ENCODE data around the gene ZPLD1.

Gene ZPLD1

DNA sequence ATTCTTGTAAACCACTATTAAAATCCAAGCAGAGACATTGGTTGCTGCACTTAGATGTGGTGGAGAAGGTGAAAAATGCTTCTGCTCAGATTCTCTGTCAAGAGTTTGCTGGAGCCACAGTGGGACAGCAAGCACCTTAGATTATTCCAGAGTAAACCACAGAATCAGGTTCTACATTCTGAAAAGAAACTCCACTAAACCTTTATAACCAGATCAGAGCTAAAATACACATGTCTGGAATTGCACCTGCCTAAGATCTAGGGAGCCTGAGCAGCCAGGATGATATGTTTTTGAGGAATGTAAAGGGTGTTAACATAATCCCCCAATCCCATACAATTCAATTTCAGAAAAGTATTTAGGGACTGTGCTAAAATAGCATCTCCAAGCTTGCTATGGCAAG is at the start of gene ZPLD1:
Gene ZPLD1, plus strand, starts transcription at position 301 of the 400 bp plus-strand sequence. CDS start 3,473 bp downstream, outside the sequence.
- DNase-seq = no peak

- no peak for DNase-seq
Observed at GRCh38 chr3:102390171-102390864, 44.5 kb upstream of the ZPLD1 start.

- DNase-seq = no peak
Observed at GRCh38 chr3:102390916-102391315, 43.9 kb upstream of the ZPLD1 start.

DNA sequence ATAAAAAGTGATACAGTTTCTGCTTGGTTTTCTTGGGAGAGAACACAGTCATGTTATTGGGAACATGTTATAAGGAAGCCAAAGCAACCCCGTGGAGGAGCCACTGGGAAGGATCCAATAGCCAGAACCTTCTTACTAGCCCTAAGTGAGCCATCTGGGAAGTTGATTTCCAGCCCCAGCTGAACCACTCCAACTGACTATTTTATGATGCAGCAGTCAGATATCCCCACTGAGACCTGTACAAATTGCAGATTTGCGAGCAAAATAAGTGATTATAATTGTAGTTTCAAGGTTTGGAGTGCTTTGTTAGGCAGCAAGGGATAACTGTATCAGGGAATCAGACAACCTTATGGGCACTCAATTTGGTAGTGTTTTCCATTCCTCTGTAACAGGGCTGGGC is 43.3 kb upstream of the ZPLD1 start:
- no peak for DNase-seq

DNA sequence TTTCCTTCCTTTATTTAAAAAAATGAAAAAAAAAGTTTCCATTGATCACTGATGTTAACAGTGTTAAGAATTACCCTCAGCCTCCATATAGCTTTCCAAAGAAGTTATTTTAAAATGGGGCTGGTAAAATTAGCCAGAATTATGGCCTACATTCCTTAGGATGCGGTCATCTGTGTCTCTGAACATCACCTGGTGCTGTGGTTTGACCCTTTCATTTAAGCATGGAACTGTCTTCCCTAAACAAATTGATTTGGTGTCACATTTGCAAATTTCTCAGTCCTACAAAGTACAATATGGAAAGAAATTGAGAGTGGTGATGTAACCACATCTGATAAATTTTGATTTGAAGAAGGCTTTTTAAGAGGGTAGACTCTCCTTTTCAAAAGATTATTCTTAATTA is 40.3 kb upstream of the ZPLD1 start:
- no peak for DNase-seq

DNA sequence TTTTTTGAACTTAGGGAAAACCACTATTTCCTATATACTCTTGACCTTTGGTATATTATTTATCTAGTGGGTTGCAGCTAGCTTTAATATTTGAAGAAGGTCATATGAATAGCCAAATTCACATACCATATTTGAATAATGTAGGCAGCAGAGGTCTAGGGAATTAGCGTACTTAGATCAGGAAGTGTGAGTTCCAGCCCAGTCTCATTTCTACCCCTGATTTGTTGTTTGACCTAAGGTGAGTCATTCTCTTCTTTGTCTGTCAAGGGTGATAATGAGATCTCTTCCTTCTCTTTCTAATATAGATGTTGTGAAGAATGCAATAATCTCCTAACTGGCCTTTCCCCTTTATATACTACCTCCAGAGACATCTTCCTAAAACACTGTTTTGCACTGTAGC is 36.6 kb upstream of the ZPLD1 start:
- DNase-seq = no peak

- no peak for DNase-seq
Observed at GRCh38 chr3:102398666-102399065, 36.1 kb upstream of the ZPLD1 start.

- DNase-seq = peak in 1 of 2 experiments; percentile 28
Observed at GRCh38 chr3:102400142-102400541, 34.7 kb upstream of the ZPLD1 start.

- DNase-seq = peak; percentile 38 to 76
Observed at GRCh38 chr3:102400766-102401165, 34.0 kb upstream of the ZPLD1 start.

- DNase-seq = no peak
Observed at GRCh38 chr3:102410616-102411015, 24.2 kb upstream of the ZPLD1 start.

GRCh38 chr3:102415553-102415952 is 19.3 kb upstream of the ZPLD1 start:
- DNase-seq = no peak

DNA sequence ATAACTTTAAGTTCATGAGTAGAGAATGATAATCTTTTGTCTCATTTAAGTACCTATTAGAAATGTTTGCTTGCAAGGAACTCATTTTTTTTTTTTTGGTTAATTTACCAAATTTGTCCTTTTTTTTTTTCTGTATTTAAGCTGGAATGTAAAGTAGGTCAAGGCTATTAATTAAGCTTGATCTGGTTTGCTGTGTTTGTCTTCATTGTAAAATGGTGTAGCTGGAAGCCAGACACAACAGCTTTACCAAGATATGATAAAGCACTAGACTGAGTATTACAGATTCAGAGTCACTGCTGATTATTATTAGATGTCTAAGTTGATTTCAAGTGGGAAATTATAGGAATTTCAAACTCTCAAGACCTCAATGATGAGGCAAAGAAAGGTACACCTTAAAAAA is 15.0 kb upstream of the ZPLD1 start:
- DNase-seq = no peak

DNA sequence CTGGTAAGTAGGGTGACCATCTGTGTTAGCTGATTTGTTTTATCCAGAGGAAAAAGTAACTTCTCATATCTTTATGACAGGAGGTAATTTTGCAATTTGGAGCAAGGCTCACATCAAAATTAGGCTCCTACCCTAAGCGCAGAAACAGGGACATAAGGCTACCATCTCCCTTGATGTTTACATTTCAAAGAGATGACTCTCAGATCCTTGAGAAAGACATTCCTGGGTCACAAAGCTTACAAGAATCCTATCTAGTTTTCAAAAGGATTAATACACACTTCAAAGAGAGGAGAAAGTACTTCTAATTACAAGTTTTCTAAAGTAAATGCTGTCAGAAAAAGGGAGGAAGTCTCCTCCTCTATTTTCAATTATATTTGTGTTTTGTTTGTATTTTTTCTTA is 7.0 kb downstream of the ZPLD1 start:
- no peak for DNase-seq

GRCh38 chr3:102443021-102443420 is 8.2 kb downstream of the ZPLD1 start:
- DNase-seq = no peak

- no peak for DNase-seq
Observed at GRCh38 chr3:102444101-102444500, 9.3 kb downstream of the ZPLD1 start.

DNA sequence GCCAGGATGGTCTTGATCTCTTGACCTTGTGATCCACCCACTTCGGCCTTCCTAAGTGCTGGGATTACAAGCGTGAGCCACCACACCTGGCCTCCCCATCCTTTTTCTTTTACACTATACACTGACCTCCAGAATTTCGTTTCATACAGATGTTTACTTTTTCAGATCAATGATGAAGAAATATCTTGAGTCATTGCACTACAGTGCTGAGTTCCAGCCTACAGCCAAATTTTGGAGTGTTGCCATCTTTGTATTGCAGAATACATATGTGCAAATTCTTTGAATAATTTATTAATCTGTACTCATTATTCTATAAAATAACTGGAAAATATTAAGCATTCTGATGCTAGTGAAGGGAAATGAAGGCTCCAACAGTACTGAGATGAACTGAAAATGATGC is 12.5 kb downstream of the ZPLD1 start:
- DNase-seq = no peak

GRCh38 chr3:102449341-102449740 is 14.5 kb downstream of the ZPLD1 start:
- no peak for DNase-seq

- no peak for DNase-seq
Observed at GRCh38 chr3:102449930-102450329, 15.1 kb downstream of the ZPLD1 start.

- no peak for DNase-seq
Observed at GRCh38 chr3:102450976-102451375, 16.2 kb downstream of the ZPLD1 start.

DNA sequence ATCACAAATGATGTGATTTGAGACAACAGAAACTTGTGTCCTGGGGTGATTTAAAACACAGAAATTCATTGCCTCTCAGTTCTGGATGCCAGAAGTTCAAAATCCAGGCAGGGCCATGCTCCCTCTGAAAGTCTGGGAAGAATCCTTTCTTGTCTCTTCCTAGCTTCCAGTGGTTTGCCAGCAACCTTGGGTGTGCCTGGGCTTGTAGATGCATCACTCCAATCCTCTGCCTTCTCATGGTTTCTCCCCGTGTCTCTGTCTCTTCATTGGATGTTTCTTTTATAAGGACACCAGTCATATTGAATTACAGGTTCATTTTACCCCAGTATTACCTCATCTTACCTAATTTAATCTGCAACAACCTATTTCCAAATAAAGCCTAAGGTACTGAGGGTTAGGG is 16.7 kb downstream of the ZPLD1 start:
- no peak for DNase-seq

DNA sequence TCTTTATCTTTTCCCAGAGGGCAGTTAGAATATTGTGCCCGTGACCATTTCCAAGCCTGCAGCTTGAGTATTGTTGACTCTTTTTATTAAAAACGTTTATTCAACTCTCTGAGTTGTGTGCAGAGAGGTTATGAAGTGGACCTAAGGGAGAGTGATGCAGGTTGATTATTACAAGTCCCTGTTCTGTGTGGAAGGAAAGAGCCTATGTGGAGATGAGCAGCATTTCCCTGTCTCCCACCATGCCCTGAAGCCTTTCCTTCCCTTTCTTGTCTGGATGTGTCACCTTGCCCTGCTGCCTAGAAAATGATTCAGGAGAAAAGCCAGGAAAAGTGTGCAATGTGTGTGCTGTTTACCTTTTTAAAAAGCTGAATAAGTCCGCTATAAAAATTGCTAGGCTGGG is 19.4 kb downstream of the ZPLD1 start:
- no peak for DNase-seq

DNA sequence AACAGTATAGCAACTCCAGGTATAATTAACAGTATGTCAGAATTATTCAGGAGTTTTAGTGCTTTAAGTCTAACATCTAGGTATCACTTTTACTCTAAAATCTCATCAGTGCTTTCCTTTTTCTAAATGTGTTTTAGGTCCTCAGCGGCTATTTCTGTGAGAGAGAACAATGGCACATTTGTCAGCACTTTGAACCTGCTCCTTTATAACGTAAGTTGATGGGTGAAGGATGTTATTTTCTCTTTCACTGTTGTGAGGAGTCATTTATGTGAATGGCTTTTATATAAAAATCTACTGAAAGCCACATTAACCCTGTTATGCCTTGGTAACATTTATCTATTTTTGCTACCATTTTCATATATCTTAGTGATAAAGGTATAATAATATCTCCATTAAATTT is 22.8 kb downstream of the ZPLD1 start:
- DNase-seq = no peak

DNA sequence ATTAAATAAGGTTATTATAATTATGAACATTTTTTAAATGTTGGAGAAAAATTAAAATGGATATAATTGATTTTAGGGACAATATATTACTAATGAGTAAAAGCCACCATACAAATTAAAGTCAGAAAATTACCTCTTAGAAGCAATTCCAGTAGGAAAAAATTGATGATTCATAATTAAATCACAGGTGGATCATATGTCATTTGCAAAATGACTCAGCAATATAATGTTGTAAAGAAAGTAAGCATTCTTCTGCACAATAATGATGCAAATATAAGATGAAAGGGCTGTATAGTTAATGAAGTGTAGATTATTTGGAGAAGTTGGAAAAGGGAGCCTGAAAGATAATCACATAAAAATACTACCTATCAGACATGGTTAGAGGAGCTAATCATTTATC is 25.8 kb downstream of the ZPLD1 start:
- DNase-seq = no peak

GRCh38 chr3:102464261-102464660 is 29.4 kb downstream of the ZPLD1 start:
- DNase-seq = no peak

GRCh38 chr3:102466001-102466400 is 31.2 kb downstream of the ZPLD1 start:
- no peak for DNase-seq

Measured in SW 1271 (cell line).